ENCODE results near the gene NCKAP5.

NCKAP5 gene

GRCh38 chr2:133342286-133343017, 225.8 kb downstream of the NCKAP5 start:
- no peak overlapping the region for H3K27ac Mint-ChIP-seq
- H3K27me3 Mint-ChIP-seq, result no peaks in the 10 kb centered on the region
- no peak overlapping the region for H3K4me3 Mint-ChIP-seq
- ATAC-seq, result no peak
- DNase-seq, result no peak
- peaks cover 4% of the 10 kb centered on the region for H3K9me3 Mint-ChIP-seq
- H3K36me3 Mint-ChIP-seq (ENCODE audit: low read depth), result no peaks in the 10 kb centered on the region
- no peaks in the 10 kb centered on the region for H3K4me1 Mint-ChIP-seq

DNA sequence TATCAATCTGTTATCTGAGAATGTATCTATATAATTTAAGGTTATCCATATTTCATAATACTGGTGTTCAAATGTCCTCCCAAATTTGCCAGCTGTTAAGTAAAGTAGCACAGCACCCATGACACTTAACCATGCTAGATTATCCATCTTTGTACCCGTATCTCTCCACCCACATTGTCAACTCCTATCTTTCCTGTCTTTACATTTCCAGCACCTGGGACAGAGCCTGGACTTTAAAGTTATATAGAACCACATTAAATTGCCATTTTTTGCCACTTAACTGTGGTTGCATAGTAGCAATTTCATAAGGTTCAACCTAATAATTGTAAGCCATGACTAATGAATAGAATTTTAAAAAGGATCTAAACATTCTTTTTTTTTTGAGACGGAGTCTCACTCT, 226.7 kb downstream of the NCKAP5 start:
- H3K36me3 Mint-ChIP-seq (ENCODE audit: low read depth), result no peaks in the 10 kb centered on the region

DNA sequence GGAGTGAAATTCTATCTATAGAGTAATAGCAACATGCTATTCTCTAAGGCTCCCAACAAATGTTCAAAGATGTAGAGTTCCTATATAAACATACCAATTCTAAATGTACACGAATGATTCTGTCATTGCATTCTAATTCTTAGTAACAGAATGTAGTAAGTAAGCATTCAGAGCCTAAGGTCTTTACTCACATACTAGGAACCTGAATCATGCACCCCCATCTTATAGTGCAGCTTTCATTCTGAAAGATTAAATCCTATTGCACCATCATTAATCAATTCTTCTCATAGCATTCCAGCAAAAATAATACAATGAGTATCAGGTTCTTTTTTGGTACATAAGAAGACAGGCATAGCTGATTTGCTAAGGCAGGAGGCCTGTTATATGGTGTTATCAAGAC, 230.0 kb downstream of the NCKAP5 start:
- Mint-ChIP-seq H3K4me3 (no peak overlapping the region), H3K27ac (no peak overlapping the region), H3K36me3 (ENCODE audit: low read depth) (no peaks in the 10 kb centered on the region), H3K27me3 (no peaks in the 10 kb centered on the region), H3K9me3 (peaks cover 5% of the 10 kb centered on the region), H3K4me1 (no peaks in the 10 kb centered on the region)
- ATAC-seq, result no peak
- no peak for DNase-seq

More for the DNA sequence above, 226.7 kb downstream of the NCKAP5 start:
- ATAC-seq (no peak), DNase-seq (no peak)
- Mint-ChIP-seq H3K27ac (no peak overlapping the region), H3K4me1 (no peaks in the 10 kb centered on the region), H3K4me3 (no peak overlapping the region), H3K27me3 (no peaks in the 10 kb centered on the region), H3K9me3 (peaks cover 4% of the 10 kb centered on the region)

- no peaks in the 10 kb centered on the region for H3K36me3 Mint-ChIP-seq (ENCODE audit: low read depth)
- no peaks in the 10 kb centered on the region for H3K27me3 Mint-ChIP-seq
- H3K9me3 Mint-ChIP-seq, result peaks cover 5% of the 10 kb centered on the region
- no peak overlapping the region for H3K27ac Mint-ChIP-seq
- ATAC-seq (no peak), DNase-seq (no peak)
- no peak overlapping the region for H3K4me3 Mint-ChIP-seq
- H3K4me1 Mint-ChIP-seq, result no peaks in the 10 kb centered on the region
Observed at GRCh38 chr2:133334923-133335322, 233.3 kb downstream of the NCKAP5 start.

DNA sequence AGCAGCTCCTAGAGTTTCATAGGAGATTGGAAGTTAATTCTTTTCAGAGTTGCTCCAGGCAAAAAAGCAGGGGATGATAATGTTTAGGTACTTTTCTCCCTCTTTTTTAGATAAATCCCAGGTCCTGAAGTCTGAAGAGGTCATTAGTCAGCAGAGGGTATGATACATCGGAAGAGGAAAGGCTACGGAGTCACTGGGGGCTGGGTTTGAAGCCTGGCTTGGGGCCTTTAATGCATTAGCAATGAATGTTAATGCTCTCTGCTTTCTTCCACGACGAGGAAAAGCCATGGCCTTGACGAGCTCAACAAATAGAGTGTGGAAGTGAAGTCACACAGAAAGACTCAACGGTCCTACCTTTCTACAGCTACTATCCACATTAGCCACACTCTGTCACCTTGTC, 235.1 kb downstream of the NCKAP5 start:
- no peak overlapping the region for H3K27ac Mint-ChIP-seq
- DNase-seq (no peak), ATAC-seq (no peak)
- no peak overlapping the region for H3K4me3 Mint-ChIP-seq
- peaks cover 5% of the 10 kb centered on the region for H3K9me3 Mint-ChIP-seq
- H3K27me3 Mint-ChIP-seq, result no peaks in the 10 kb centered on the region
- H3K4me1 Mint-ChIP-seq, result no peaks in the 10 kb centered on the region
- no peaks in the 10 kb centered on the region for H3K36me3 Mint-ChIP-seq (ENCODE audit: low read depth)

DNA sequence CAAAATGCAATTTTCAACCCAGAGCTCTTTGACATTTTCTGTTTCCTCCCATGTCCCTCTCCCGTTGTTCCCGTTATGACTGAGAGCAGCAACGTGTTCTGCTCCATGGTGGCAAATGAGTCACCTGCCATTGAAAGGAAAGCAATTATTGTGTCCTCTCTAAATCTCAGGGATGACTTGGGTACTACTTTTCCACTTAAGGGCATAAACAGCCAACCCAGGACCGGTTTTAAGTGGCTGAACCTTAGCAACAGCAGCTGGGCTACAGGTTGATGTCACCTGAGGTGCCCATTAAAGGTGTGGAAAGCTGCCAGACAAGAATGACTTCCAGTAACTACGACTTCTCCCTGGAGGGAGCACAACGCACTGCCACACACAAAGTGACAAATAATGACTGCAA, 236.8 kb downstream of the NCKAP5 start:
- Mint-ChIP-seq H3K4me1 (no peaks in the 10 kb centered on the region), H3K9me3 (peaks cover 5% of the 10 kb centered on the region), H3K27me3 (peaks cover 1% of the 10 kb centered on the region), H3K27ac (no peak overlapping the region), H3K36me3 (ENCODE audit: low read depth) (no peaks in the 10 kb centered on the region), H3K4me3 (no peak overlapping the region)
- no peak for ATAC-seq
- DNase-seq, result no peak

- no peak for DNase-seq
- H3K27ac Mint-ChIP-seq, result no peak overlapping the region
- no peaks in the 10 kb centered on the region for H3K36me3 Mint-ChIP-seq (ENCODE audit: low read depth)
- ATAC-seq, result no peak
- H3K4me1 Mint-ChIP-seq, result no peaks in the 10 kb centered on the region
- peaks cover 1% of the 10 kb centered on the region for H3K27me3 Mint-ChIP-seq
- H3K4me3 Mint-ChIP-seq, result no peak overlapping the region
- no peaks in the 10 kb centered on the region for H3K9me3 Mint-ChIP-seq
Observed at GRCh38 chr2:133326652-133327397, 241.4 kb downstream of the NCKAP5 start.

DNA sequence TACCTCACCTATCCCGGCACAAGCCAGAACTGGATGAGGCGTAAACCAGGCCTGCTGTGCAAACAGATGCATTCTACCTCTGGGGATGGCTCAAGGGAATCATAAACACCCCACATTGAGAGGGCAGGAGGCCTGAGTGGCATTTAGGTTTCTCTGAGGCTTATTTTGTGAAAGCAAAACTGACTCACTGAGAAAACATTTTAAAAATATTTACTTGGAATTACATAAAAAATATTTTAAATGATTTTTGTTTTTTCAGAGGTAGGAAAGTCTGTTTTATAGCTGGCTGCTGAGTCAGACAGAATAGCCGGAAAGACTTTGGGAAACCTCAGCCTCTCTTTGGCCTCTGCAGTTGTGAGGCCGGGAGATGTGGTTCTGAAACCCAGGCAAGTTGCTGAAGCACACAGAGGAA, 244.1 kb downstream of the NCKAP5 start:
- ATAC-seq (no peak), DNase-seq (no peak)
- Mint-ChIP-seq H3K4me3 (no peak overlapping the region), H3K4me1 (no peaks in the 10 kb centered on the region), H3K9me3 (no peaks in the 10 kb centered on the region), H3K27ac (no peak overlapping the region), H3K36me3 (ENCODE audit: low read depth) (no peaks in the 10 kb centered on the region), H3K27me3 (peaks cover 1% of the 10 kb centered on the region)

DNA sequence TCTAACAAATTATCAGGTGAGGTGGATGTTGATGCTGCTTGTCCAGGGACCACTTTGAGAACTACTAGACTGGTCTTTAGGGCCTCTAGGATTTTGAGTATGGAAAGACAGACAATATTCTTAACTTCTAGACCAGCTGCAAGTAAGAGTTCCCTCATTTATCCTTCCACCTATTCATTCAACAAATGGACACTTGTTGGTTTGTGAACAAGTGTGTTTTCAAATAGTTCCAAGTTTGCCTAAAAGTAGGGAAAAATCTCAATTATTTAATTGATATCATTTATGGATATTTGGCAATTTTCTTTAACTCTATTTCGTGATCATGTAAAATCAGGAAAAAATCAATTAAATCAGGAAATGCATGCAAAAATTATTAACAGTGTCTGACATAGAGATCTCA, 245.4 kb downstream of the NCKAP5 start:
- Mint-ChIP-seq H3K27ac (no peak overlapping the region), H3K4me3 (no peak overlapping the region), H3K36me3 (ENCODE audit: low read depth) (no peaks in the 10 kb centered on the region), H3K9me3 (no peaks in the 10 kb centered on the region), H3K4me1 (no peaks in the 10 kb centered on the region), H3K27me3 (peaks cover 1% of the 10 kb centered on the region)
- no peak for DNase-seq
- no peak for ATAC-seq

- no peak for ATAC-seq
- Mint-ChIP-seq H3K27me3 (no peaks in the 10 kb centered on the region), H3K27ac (no peak overlapping the region), H3K9me3 (peaks cover 12% of the 10 kb centered on the region), H3K4me3 (no peak overlapping the region), H3K4me1 (no peaks in the 10 kb centered on the region), H3K36me3 (ENCODE audit: low read depth) (no peaks in the 10 kb centered on the region)
- no peak for DNase-seq
Observed at GRCh38 chr2:133317178-133317577, 251.1 kb downstream of the NCKAP5 start.

GRCh38 chr2:133316557-133316956, 251.7 kb downstream of the NCKAP5 start:
- Mint-ChIP-seq H3K27me3 (no peaks in the 10 kb centered on the region), H3K36me3 (ENCODE audit: low read depth) (no peaks in the 10 kb centered on the region), H3K9me3 (peaks cover 12% of the 10 kb centered on the region), H3K4me3 (no peak overlapping the region), H3K27ac (no peak overlapping the region), H3K4me1 (no peaks in the 10 kb centered on the region)
- no peak for DNase-seq
- ATAC-seq, result no peak

GRCh38 chr2:133315280-133315679, 253.0 kb downstream of the NCKAP5 start:
- H3K4me3 Mint-ChIP-seq, result no peak overlapping the region
- no peaks in the 10 kb centered on the region for H3K36me3 Mint-ChIP-seq (ENCODE audit: low read depth)
- peaks cover 15% of the 10 kb centered on the region for H3K9me3 Mint-ChIP-seq
- no peak overlapping the region for H3K27ac Mint-ChIP-seq
- no peak for ATAC-seq
- H3K4me1 Mint-ChIP-seq, result no peaks in the 10 kb centered on the region
- no peaks in the 10 kb centered on the region for H3K27me3 Mint-ChIP-seq
- DNase-seq, result no peak

DNA sequence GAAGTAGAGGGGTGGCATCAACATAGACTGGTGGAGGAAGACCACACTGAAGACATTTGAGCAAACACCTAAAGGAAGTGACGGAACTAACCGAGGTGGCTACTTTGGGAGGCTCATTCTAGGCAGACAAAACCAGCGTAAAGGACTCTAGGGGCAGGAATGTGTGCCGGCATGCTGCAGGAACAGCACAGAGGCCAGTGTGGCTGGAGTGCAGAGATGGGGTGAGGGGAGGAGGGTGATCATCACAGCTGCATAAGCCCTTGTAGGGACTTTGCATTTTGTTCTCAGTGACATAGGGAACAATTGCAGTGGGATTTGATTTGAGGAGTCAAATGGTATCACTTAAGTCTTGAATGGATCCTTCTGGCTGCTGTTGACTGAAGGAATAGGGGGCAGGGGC, 253.5 kb downstream of the NCKAP5 start:
- DNase-seq (no peak), ATAC-seq (no peak)
- H3K4me3 Mint-ChIP-seq, result no peak overlapping the region
- H3K36me3 Mint-ChIP-seq (ENCODE audit: low read depth), result no peaks in the 10 kb centered on the region
- H3K9me3 Mint-ChIP-seq, result peaks cover 16% of the 10 kb centered on the region
- no peak overlapping the region for H3K27ac Mint-ChIP-seq
- H3K4me1 Mint-ChIP-seq, result no peaks in the 10 kb centered on the region
- H3K27me3 Mint-ChIP-seq, result no peaks in the 10 kb centered on the region

- Mint-ChIP-seq H3K36me3 (ENCODE audit: low read depth) (no peaks in the 10 kb centered on the region), H3K9me3 (peaks cover 16% of the 10 kb centered on the region), H3K27ac (no peak overlapping the region), H3K4me1 (no peaks in the 10 kb centered on the region), H3K27me3 (peaks cover 2% of the 10 kb centered on the region), H3K4me3 (no peak overlapping the region)
- DNase-seq, result no peak
- no peak for ATAC-seq
Observed at GRCh38 chr2:133312038-133312729, 256.1 kb downstream of the NCKAP5 start.

GRCh38 chr2:133306236-133306635, 262.0 kb downstream of the NCKAP5 start:
- Mint-ChIP-seq H3K4me3 (no peak overlapping the region), H3K36me3 (ENCODE audit: low read depth) (no peaks in the 10 kb centered on the region), H3K27ac (no peak overlapping the region), H3K4me1 (no peaks in the 10 kb centered on the region), H3K27me3 (peaks cover 2% of the 10 kb centered on the region), H3K9me3 (peaks cover 4% of the 10 kb centered on the region)
- DNase-seq (no peak), ATAC-seq (no peak)

Measured in activated naive CD8-positive, alpha-beta T cell treated with anti-CD3 and anti-CD28 coated beads, Interleukin-2, amount 50 U/mL, for 24 hours (primary cell).